HG03108 (cell line): ENCODE measurements around the gene CRHR1.

ENCODE experiments used
- ATAC-seq: cut with Tn5 transposase; IDR thresholded peaks from one replicate; pipeline ENCODE4 v1.9.1; 2021; ENCODE audit warnings: moderate library complexity; ENCODE audit not compliant: unreplicated experiment

Gene CRHR1

GRCh38 chr17:45787044-45787443 lies 2.9 kb downstream of the CRHR1 start:
- no peak for ATAC-seq

DNA sequence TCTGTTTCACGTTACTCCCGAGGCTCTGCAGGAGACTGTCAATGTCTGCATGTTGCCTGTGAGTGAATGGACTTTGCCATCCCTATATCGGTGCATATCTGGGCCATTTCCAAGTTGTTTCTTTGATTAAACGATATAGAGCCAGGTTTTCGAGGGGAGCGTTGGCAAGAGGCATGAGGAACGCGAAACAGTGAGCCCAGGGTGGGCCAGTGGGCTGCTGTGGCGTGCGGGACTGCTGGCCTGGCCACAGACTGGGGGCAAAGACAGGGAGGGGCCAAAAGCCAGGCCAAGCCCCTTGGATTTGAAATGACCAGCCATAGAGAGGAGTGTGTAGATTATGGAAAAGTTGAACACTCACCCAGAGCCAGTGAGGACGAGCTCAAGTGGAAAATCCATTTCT lies 3.5 kb downstream of the CRHR1 start:
- no peak for ATAC-seq

- no peak for ATAC-seq
Observed at GRCh38 chr17:45788057-45788456, 3.9 kb downstream of the CRHR1 start.

DNA sequence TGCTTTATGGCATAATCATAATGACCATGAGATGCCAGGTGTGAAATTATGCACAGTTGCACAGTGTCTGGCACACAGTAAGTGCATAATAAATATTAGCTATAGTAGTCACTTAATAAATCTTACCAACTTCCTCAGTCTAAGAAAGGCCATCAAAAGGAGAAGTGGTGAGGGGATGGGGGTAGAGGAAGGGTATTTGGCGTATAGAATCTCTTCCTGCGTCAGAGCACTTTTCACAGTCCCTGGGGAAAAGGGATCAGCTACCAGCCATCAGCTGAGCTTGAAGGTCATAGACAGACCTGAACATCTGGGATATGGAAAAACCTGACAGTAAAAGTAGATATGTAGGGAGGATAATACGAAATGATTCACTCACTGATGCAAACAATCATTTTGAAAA lies 5.8 kb downstream of the CRHR1 start:
- ATAC-seq, result no peak

DNA sequence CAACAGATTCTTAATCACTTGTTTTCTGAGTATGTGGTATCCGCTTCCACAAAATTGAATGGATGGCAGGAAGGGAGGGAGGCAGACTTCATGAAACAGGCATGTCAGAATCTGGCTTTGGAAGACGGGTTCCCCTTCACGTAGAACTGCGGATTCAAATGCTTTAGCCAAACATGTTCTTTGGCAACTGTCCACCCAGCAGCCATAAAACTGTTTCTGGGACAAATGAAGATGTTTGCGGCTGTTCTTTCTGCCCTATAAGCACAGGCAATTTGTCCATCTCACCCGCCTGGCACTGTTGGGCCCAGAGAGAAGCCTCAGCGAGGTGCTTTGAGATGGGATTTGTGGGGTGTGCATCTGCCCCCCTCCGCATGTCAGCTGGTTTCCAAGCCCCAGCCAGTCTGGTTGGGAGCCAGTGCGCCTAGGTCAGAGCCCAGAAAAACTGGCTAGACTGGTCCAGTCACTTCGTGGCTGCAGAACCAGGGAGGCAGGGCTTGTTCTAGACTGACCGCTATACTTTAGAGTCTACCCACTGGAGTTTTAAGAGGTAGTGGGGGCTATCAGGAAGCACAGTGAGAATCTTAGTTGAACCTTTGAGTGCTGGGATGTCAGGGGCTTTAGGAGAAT lies 6.3 kb downstream of the CRHR1 start:
- no peak for ATAC-seq

GRCh38 chr17:45791041-45791582 lies 7.0 kb downstream of the CRHR1 start:
- no peak for ATAC-seq

DNA sequence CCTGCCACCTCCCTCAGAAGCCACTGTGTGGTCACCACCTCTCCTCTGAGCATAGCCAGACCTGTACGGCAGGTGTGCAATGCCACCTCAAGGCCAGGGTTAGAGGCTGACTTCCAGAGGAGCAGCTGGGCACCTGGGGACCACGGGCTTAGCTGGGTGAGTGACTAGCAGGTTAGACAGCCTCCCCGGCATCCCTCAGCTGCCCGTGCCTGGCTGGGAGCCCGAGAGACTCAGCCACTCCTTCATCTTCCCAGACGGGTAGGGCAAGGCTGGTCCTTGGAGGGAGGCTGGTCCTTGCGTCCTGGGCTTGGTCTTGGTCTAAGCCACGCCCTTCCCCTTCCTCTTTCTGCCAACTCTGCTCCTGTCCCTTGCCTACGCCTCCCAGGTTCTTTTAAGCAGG lies 7.8 kb downstream of the CRHR1 start:
- ATAC-seq, result no peak

DNA sequence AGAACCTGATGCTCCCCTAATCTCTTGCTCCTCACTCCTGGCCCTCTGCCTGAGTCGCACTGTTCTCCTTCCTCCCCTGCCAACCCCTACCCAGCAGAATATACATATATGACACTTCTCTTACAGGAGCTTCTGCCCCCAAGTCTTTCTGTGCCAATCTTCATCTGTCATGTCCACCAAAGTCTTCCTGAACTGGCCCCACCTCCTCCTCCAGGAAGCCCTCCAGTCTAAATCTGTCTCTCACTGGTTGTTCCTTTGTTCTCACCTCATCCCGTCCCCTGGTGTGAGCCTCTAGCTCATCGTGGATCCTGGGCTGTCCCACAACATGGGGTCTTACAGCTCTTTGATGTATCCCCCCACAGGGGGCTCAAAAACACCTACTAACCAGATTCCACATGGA lies 8.3 kb downstream of the CRHR1 start:
- ATAC-seq, result no peak

GRCh38 chr17:45792995-45793755 lies 9.1 kb downstream of the CRHR1 start:
- no peak for ATAC-seq

- no peak for ATAC-seq
Observed at GRCh38 chr17:45793999-45794540, 9.9 kb downstream of the CRHR1 start.

DNA sequence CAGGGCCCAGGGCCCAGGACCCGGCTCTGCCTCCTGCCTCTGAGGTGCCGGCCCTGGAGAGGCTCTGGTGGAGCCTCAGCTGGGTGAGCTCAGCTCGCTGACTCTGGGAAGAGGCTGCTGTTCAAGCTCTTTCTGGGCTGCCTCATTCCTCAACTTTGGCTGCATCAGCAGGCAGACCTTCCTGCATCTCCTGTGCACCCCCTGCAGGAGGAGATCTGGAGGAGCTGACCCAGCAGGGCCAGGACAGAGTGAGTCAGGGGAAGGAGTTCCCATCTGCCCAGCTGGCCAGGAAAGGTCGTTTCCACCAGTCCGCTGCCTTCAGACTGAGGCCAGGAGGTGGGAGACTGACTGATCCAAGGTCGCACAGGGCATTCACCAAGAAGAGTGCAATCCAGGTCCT lies 10.7 kb downstream of the CRHR1 start:
- ATAC-seq, result no peak

DNA sequence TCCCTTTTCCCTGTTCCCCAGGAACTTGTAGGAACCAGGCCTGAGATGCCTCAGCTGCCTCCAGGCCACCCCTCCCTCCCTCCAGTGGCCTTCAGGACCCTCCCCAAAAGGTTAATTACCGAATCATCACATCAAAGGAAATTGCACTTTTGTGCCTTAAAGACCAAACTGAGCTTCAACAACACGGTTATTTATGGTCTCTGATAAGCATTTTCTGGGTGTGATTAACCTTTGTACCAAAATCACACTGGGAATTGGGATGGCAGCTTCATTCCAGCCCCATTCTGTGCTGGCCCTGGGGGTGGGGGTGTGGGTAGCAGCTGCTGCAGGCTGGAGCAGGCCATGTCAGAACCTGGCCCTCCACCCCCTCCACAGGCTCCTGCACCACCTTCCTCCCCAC lies 16.7 kb downstream of the CRHR1 start:
- no peak for ATAC-seq

GRCh38 chr17:45801421-45801820 lies 17.3 kb downstream of the CRHR1 start:
- ATAC-seq, result no peak

DNA sequence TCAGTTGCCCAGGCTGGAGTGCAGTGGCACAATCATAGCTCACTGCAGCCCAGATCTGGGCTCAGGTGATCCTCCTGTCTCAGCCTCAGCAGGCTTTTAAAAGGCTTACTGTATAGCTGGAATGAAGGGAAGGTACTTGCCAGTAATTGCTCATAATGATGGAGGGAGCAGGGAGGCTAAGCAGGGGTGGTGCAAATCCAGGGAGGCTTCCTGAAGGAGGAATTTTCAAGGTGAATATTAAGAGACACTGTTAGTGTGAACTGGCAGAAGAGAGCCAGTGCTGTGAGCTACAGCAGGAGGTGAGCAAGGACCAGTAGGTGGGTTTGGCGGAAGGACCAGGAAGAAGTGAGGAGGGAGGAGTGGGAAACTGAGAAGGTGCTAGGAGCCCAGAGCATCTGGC lies 24.7 kb downstream of the CRHR1 start:
- ATAC-seq, result no peak

DNA sequence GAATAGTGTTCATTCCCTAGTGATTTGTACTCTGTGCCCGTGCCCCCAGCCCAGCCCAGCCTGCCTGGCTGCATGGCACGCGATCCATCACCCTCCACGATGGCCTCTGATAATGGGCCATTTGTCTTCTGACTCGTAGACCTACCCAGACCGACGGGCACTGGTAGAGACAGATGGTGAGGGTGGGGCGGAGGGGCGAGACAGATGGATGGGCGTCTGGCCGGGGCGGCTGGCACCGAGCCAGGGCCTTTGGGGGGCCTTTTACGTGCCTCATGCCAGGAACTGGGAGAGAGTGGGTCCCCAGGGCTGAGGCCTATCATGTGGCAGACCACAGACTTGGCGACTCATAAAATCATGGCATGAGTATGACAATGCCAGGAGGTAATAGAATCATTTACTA lies 25.4 kb downstream of the CRHR1 start:
- no peak for ATAC-seq

DNA sequence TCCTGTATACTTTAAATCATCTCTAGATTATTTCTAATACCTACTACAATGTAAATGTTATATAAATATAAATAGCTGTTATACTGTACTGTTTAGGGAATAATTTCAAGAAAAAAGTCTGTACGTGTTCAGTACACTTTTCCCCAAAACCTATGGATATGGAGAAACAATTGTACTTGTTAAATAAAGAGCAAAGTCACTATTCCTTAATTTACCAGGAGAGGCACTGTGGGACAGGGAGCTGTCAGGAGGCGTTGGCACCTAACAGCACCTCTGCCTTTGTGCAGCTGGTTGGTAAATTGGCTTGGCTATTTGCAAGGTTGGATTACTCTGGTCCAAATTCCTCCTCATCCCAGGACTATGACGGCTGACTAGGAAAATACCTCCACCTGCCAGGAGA lies 28.0 kb downstream of the CRHR1 start:
- no peak for ATAC-seq

GRCh38 chr17:45813048-45813725 lies 29.1 kb downstream of the CRHR1 start:
- no peak for ATAC-seq

DNA sequence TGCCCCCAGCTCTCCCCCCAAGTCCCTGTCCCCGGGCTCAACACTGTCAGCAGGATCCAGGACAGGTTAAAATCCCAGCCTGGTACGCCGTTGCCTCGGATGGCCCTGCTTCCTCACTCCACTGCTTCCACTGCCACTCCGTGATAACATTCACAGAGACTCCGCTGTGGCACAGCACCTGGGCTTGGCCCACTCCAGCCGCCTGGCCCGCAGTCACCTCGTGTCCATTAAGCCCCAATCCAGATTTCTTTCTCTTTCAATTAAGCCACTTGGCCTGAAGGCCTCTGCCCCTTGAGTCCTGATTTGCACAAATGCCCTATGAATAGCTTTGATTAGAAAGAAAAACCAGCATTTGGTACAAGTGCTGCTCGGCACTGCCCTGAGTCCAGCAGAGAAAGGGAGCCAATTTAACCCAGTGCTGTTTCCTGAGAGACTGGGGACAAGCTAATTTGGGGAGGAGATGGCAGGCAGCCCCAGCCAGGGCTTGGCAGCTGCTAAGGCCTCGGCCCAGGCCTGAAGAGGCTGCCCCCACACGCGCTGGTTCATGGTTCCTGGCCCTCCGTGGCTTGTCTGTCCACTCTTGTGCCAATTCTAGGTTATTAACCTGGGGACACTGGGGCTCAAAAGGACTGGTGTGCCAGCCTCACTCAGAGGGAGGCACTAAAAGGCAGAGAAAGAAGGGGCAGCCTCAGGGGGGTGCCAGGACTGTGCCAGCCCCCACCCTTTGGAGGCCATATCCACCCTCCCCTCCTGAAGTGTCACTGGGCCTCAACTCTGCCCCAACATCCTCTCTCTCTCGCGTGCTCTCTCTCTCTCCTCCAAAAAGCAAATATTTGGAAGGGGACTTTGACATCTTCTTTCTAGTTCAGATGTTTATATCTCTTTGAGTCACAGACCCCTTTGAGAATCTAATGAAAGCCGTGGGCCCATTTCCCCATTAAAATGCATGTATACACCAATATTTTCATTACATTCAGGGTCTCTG lies 30.8 kb downstream of the CRHR1 start:
- ATAC-seq, result no peak

- no peak for ATAC-seq
Observed at GRCh38 chr17:45815752-45816151, 31.6 kb downstream of the CRHR1 start.

GRCh38 chr17:45818041-45818440 lies 33.9 kb downstream of the CRHR1 start:
- no peak for ATAC-seq
